ENCODE data around the gene SSBP2.

- TF ChIP-seq CTCF (IDR thresholded peaks at IDR 0.05): no peak
- no peak for TF ChIP-seq POLR2A (IDR thresholded peaks at IDR 0.05)
- TF ChIP-seq POLR2AphosphoS5 (IDR thresholded peaks at IDR 0.05): no peak
Observed at GRCh38 chr5:81632679-81633078, 118.2 kb downstream of the SSBP2 start.

All from prostate gland (tissue), 2 donors.